ENCODE measurements around the gene SPAG5.

The SPAG5 gene

DNA sequence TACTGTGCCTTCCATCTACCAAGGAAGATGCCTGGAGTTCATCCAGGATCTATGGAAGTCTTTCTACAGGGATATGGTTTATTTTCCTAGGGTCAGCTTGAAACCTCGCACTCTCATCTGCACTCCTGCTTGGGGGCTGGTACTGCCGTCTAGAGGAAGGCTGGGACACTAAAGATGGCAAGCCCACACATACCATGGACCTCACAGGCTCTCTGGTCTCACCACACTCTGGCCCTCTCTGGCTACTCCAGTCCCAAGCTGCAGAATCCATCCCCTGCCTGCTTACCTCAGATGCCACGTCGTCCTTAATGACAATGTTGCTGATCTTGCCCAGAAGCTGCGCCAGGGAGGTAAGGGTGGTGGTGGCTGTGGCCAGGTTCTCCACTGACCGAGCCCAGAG lies 44.3 kb downstream of the SPAG5 start:
- Histone ChIP-seq H4K20me1 (ENCODE audit: insufficient read depth, low read length) (no peaks in the 10 kb centered on the region), H3K27ac (ENCODE audit: low read depth, low read length, poor library complexity, severe bottlenecking) (no peak overlapping the region), H3K79me2 (ENCODE audit: insufficient read depth, low read length) (no peaks in the 10 kb centered on the region), H3K9me3 (ENCODE audit: low read length) (no peaks in the 10 kb centered on the region), H3K27me3 (ENCODE audit: insufficient read depth, low read length) (no peaks in the 10 kb centered on the region), H2AFZ (ENCODE audit: low read length) (no peak overlapping the region), H3K4me2 (ENCODE audit: low read length) (no peak overlapping the region), H3K4me3 (ENCODE audit: low read depth, low read length, poor library complexity, severe bottlenecking) (no peak overlapping the region), H3K4me1 (ENCODE audit: insufficient read depth, low read length, severe bottlenecking) (no peaks in the 10 kb centered on the region), H3K9me2 (ENCODE audit: low read depth, low read length) (no peaks in the 10 kb centered on the region), H3K36me3 (ENCODE audit: insufficient read depth, low read length) (peaks cover 51% of the 10 kb centered on the region), H3F3A (ENCODE audit: insufficient read depth, low read length) (no peaks in the 10 kb centered on the region), H3K9ac (ENCODE audit: low read length) (no peak overlapping the region)
- no peak for TF ChIP-seq EZH2 (IDR thresholded peaks at IDR 0.05; ENCODE audit: borderline replicate concordance, low read length)
- TF ChIP-seq, protein P1, sequence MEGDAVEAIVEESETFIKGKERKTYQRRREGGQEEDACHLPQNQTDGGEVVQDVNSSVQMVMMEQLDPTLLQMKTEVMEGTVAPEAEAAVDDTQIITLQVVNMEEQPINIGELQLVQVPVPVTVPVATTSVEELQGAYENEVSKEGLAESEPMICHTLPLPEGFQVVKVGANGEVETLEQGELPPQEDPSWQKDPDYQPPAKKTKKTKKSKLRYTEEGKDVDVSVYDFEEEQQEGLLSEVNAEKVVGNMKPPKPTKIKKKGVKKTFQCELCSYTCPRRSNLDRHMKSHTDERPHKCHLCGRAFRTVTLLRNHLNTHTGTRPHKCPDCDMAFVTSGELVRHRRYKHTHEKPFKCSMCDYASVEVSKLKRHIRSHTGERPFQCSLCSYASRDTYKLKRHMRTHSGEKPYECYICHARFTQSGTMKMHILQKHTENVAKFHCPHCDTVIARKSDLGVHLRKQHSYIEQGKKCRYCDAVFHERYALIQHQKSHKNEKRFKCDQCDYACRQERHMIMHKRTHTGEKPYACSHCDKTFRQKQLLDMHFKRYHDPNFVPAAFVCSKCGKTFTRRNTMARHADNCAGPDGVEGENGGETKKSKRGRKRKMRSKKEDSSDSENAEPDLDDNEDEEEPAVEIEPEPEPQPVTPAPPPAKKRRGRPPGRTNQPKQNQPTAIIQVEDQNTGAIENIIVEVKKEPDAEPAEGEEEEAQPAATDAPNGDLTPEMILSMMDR (IDR thresholded peaks at IDR 0.05; ENCODE audit: low read length): no peak; the same call in 1 of the 2 replicates

DNA sequence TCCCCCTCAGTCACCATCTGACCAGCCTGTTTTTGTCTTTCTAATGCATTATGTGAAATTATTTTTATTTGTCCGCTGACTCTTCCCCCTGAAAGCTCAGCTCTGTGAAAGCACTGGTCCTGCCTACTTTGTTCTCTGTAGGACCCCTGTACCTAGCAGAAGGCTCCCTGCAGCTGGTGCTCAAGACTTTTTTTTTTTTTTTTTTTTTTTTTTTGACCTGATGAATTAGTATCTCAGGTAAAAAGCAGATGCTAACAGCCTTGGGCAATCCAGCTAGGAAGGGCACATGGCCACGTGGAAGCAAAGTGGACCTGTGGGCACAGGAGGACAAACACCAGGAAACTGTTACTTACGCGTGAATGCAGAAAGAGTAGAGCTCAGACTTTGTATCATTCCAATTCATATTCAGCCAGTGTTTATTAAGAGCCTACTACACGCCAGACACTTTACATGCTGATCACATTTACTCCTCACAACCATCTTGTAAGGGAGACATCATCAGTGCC lies 45.8 kb downstream of the SPAG5 start:
- TF ChIP-seq, protein P1 (IDR thresholded peaks at IDR 0.05; ENCODE audit: low read length): no peak
- TF ChIP-seq EZH2 (IDR thresholded peaks at IDR 0.05; ENCODE audit: borderline replicate concordance, low read length): no peak
- Histone ChIP-seq H3K9me3 (ENCODE audit: low read length) (no peaks in the 10 kb centered on the region), H3K4me3 (ENCODE audit: low read depth, low read length, poor library complexity, severe bottlenecking) (peak overlapping the region; percentile 65), H3K36me3 (ENCODE audit: insufficient read depth, low read length) (peaks cover 41% of the 10 kb centered on the region), H3K27me3 (ENCODE audit: insufficient read depth, low read length) (no peaks in the 10 kb centered on the region), H4K20me1 (ENCODE audit: insufficient read depth, low read length) (no peaks in the 10 kb centered on the region), H2AFZ (ENCODE audit: low read length) (no peak overlapping the region), H3K9ac (ENCODE audit: low read length) (no peak overlapping the region), H3K79me2 (ENCODE audit: insufficient read depth, low read length) (no peaks in the 10 kb centered on the region), H3K4me1 (ENCODE audit: insufficient read depth, low read length, severe bottlenecking) (peaks cover 5% of the 10 kb centered on the region), H3K27ac (ENCODE audit: low read depth, low read length, poor library complexity, severe bottlenecking) (no peak overlapping the region), H3F3A (ENCODE audit: insufficient read depth, low read length) (no peaks in the 10 kb centered on the region), H3K9me2 (ENCODE audit: low read depth, low read length) (no peaks in the 10 kb centered on the region), H3K4me2 (ENCODE audit: low read length) (peak overlapping the region; percentile 75; the same call in 1 of the 2 replicates)

DNA sequence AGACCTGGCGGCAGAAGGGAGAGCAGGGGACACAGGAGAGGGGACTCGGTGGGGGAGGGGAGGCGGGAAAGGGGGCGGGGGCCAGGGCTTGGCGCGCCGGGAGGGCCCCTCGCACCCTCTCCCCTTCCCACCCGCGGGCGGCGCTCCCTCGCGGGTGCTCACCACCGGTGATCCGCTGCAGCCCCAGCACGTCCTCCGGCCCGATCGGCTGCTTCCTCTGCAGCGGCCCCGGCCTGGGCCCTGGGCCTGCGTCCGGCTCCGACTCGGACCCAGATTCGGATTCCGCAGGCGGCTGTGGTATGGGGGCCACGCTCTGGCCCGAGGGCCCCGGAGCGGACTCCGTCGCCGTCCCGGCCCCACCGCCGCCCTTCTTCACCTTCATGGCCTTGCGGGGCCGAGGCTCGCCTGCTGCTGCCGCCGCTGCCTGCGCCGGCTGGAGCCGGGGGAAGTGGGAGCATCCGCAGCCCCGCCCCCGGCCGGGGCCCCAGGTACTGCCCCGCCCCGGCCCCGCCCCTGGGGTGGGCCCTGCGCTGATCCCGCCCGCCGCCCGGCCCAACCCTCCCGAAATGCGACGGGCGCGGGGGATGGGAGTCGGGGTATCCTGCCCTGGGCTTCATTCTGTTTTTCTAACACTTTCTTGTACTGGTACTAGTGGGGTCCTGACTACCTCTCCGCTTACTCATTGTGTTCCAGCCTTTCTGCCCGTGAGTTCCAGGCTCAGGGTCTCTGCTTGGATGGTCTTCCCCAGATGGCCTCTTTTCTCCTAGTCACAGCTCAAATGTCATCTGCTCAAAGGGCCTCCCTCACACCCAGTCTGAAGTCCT lies 46.4 kb downstream of the SPAG5 start, which contains the start of gene UNC119:
UNC119 (minus strand) TSS at position 449 of the 824 bp plus-strand sequence; CDS start at position 382, 67 bp downstream.
- no peak within 1 kb of the TSS for H3K27ac ChIP-seq (ENCODE audit: low read depth, low read length, poor library complexity, severe bottlenecking)
- H3K4me2 ChIP-seq (ENCODE audit: low read length): peak within 1 kb of the TSS; percentile 75
- no peaks in the 10 kb centered on the region for H3K9me3 ChIP-seq (ENCODE audit: low read length)
- H3K9ac ChIP-seq (ENCODE audit: low read length): peak within 1 kb of the TSS; percentile 59
- no peaks in the 10 kb centered on the region for H3K27me3 ChIP-seq (ENCODE audit: insufficient read depth, low read length)
- peaks cover 12% of the 10 kb centered on the region for H3K4me1 ChIP-seq (ENCODE audit: insufficient read depth, low read length, severe bottlenecking)
- peaks cover 34% of the 10 kb centered on the region for H3K36me3 ChIP-seq (ENCODE audit: insufficient read depth, low read length)
- no peaks in the 10 kb centered on the region for H3F3A ChIP-seq (ENCODE audit: insufficient read depth, low read length)
- TF ChIP-seq EZH2 (IDR thresholded peaks at IDR 0.05; ENCODE audit: borderline replicate concordance, low read length): no peak
- TF ChIP-seq, protein P1 (IDR thresholded peaks at IDR 0.05; ENCODE audit: low read length): no peak
- peak within 1 kb of the TSS; percentile 65 for H3K4me3 ChIP-seq (ENCODE audit: low read depth, low read length, poor library complexity, severe bottlenecking)
- no peaks in the 10 kb centered on the region for H4K20me1 ChIP-seq (ENCODE audit: insufficient read depth, low read length)
- no peaks in the 10 kb centered on the region for H3K79me2 ChIP-seq (ENCODE audit: insufficient read depth, low read length)
- no peak within 1 kb of the TSS for H2AFZ ChIP-seq (ENCODE audit: low read length)
- H3K9me2 ChIP-seq (ENCODE audit: low read depth, low read length): no peaks in the 10 kb centered on the region
